ENCODE measurements around the gene SGSM1. TPM values are rescaled to one million over a fixed set of nuclear protein-coding genes. Genes with fewer than 3 reads are reported as not detected.

Gene SGSM1
- total and polyA plus RNA-seq, 9 of the 15 experiments (the other 6 are each of a cell fraction or from before 2014, with no cell fraction given): not detected

DNA sequence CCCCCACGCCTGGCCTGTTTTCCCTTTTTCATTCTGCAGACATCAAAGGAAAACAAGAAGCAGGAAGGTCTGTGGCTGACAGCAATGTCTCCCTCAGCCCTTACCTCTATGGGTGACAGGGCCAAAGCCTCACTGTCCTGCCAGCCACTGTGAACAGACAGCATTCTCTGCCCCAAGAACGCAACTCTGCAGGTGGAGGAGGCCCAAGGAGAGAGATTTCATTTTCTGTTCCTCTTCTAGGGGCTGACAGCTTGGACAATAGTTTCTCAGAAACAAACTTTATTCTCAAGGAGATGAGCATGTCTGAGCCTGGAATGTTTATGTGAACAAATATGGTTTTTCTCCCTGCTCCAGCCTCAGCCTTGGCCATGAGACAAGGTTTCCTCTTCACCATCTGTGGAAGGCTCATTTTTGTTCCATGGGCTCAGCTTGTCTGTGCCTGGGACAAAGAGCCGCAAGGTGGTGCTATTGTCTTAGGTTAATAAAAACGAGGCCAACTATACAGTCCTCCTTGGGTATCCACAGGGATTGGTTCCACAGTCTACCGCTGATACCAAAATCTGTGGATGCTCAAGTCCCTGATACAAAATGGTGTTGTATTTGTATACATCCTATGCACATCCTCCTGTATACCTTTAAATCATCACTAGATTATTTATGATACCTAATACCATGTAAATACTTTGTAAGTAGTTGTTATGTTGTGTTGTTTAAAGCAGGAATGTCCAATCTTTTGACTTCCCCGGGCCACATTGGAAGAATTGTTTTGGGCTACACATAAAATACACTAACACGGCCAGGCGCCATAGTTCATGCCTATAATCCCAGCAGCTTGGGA, 37.3 kb upstream of the SGSM1 start:
- Histone ChIP-seq H2AFZ (ENCODE audit: low read depth, low read length) (no peak overlapping the region), H3K27me3 (ENCODE audit: control insufficient read depth in 2 of 2, insufficient read depth in 2 of 2, low read length in 2 of 2) (peaks cover 0 to 7% of the 10 kb centered on the region in 2 experiments; a peak in 2 of 5 replicates), H3K79me2 (ENCODE audit: control insufficient read depth, insufficient read depth, low read length) (no peaks in the 10 kb centered on the region), H3K36me3 (ENCODE audit: control insufficient read depth, insufficient read depth, low read length) (no peaks in the 10 kb centered on the region), H3K9ac (ENCODE audit: insufficient read depth in 1 of 2, low read depth in 2 of 2, low read length in 2 of 2) (no peak overlapping the region), H3K9me1 (ENCODE audit: control insufficient read depth, insufficient read depth, low read length) (no peaks in the 10 kb centered on the region), H3K4me1 (replicated peaks in 1 of 2; ENCODE audit: control insufficient read depth in 2 of 2, insufficient read depth in 2 of 2, low read length in 2 of 2) (peaks cover 0 to 4% of the 10 kb centered on the region in 2 experiments; a peak in 2 of 5 replicates), H3K4me3 (no peak overlapping the region), H3K9me3 (replicated peaks; ENCODE audit: control insufficient read depth, insufficient read depth, low read depth, low read length) (no peaks in the 10 kb centered on the region), H3K27ac (ENCODE audit: extremely low read depth, low read depth, low read length) (no peak overlapping the region), H4K20me1 (replicated peaks; ENCODE audit: control insufficient read depth, insufficient read depth, low read length) (no peaks in the 10 kb centered on the region), H3K4me2 (ENCODE audit: insufficient read depth, low read length) (no peak overlapping the region)
- in situ Hi-C loops (cut with MboI) (loop anchor here (5.0 kb wide), 1 partner anchor 89 kb away; no protein-coding TSS in a partner anchor), intact Hi-C loops (cut with micrococcal nuclease) (loop anchor here (2.0 to 5.0 kb wide), 5 partner anchors 34 to 288 kb away; no protein-coding TSS in a partner anchor)
- ChIA-PET CTCF (ENCODE audit: low intra/inter-chr PET ratio) (interaction anchor here (0.5 to 1.9 kb wide), 3 partner anchors 81 to 288 kb away, joined by 3 to 7 read pairs (median 6); no protein-coding TSS in a partner anchor), POLR2A (interaction anchor here (0.6 to 0.7 kb wide), 2 partner anchors 11 to 181 kb away, joined by 3 read pairs; no protein-coding TSS in a partner anchor)
- WGBS (ENCODE audit: insufficient coverage, low coverage, missing lambda C conversion rate): 14% methylated on average over 8 of the region's 8 CpGs
- ATAC-seq (peak; percentile 96), DNase-seq (ENCODE audit: extremely low read depth in 1 of 4, low spot score in 3 of 4) (peak; percentile 38 to 67 (median 47)), FAIRE-seq (peak; percentile 77)
- no TSS peak for BruUV-seq (replicated peaks)
- TF ChIP-seq, protein P1, sequence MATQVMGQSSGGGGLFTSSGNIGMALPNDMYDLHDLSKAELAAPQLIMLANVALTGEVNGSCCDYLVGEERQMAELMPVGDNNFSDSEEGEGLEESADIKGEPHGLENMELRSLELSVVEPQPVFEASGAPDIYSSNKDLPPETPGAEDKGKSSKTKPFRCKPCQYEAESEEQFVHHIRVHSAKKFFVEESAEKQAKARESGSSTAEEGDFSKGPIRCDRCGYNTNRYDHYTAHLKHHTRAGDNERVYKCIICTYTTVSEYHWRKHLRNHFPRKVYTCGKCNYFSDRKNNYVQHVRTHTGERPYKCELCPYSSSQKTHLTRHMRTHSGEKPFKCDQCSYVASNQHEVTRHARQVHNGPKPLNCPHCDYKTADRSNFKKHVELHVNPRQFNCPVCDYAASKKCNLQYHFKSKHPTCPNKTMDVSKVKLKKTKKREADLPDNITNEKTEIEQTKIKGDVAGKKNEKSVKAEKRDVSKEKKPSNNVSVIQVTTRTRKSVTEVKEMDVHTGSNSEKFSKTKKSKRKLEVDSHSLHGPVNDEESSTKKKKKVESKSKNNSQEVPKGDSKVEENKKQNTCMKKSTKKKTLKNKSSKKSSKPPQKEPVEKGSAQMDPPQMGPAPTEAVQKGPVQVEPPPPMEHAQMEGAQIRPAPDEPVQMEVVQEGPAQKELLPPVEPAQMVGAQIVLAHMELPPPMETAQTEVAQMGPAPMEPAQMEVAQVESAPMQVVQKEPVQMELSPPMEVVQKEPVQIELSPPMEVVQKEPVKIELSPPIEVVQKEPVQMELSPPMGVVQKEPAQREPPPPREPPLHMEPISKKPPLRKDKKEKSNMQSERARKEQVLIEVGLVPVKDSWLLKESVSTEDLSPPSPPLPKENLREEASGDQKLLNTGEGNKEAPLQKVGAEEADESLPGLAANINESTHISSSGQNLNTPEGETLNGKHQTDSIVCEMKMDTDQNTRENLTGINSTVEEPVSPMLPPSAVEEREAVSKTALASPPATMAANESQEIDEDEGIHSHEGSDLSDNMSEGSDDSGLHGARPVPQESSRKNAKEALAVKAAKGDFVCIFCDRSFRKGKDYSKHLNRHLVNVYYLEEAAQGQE (IDR thresholded peaks at IDR 0.05; ENCODE audit: borderline replicate concordance): peak; percentile 60; the same call in 1 of the 2 replicates
- TF ChIP-seq, protein P1 (CRISPR knock-in tag; IDR thresholded peaks at IDR 0.05; ENCODE audit: low read depth): no peak
- TF ChIP-seq, protein P2, sequence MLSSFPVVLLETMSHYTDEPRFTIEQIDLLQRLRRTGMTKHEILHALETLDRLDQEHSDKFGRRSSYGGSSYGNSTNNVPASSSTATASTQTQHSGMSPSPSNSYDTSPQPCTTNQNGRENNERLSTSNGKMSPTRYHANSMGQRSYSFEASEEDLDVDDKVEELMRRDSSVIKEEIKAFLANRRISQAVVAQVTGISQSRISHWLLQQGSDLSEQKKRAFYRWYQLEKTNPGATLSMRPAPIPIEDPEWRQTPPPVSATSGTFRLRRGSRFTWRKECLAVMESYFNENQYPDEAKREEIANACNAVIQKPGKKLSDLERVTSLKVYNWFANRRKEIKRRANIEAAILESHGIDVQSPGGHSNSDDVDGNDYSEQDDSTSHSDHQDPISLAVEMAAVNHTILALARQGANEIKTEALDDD (IDR thresholded peaks at IDR 0.05): no peak
- TF ChIP-seq NFIX (CRISPR knock-in tag; IDR thresholded peaks at IDR 0.05; ENCODE audit: low read depth): no peak
- TF ChIP-seq RAD21 (CRISPR knock-in tag; conservative IDR thresholded peaks at IDR 0.05 in 1 of 2, IDR thresholded peaks at IDR 0.05 in 1 of 2): peak; percentile 44 to 75
- TF ChIP-seq ZFP36 (IDR thresholded peaks at IDR 0.05; ENCODE audit: low read depth, low read length, partially characterized antibody): no peak
- TF ChIP-seq STAG1 (CRISPR knock-in tag; IDR thresholded peaks at IDR 0.05; ENCODE audit: borderline replicate concordance): peak; percentile 37; the same call in 1 of the 2 replicates
- peak; percentile 32; the same call in 1 of the 2 replicates for TF ChIP-seq SMC3 (conservative IDR thresholded peaks at IDR 0.05; ENCODE audit: insufficient read depth, low read depth, low read length)
